Neural cell (in vitro differentiated cells): ENCODE results near the gene ATOH8. TPM values are rescaled to one million over a fixed set of nuclear protein-coding genes. Genes with fewer than 3 reads are reported as not detected.

Experiments
- H2AFZ ChIP-seq: fragments of 200-600, 300-800 bp; sonication (generic), shearing (Covaris generic); 2 replicates; pipeline ENCODE4 v1.6.0; 2014; ENCODE audit warnings: low read depth, mild to moderate bottlenecking, antibody characterized with exemption, low read length, moderate library complexity
- H3F3A ChIP-seq: fragments of 200-600 bp; shearing (Covaris generic); 2 replicates; pipeline ENCODE4 v1.6.1; 2016; ENCODE audit warnings: mild to moderate bottlenecking, moderate library complexity, mixed read lengths, antibody characterized with exemption, low read length; ENCODE audit not compliant: insufficient read depth, poor library complexity, severe bottlenecking
- H3K27ac ChIP-seq: fragments of 200-600, 300-800 bp; sonication (generic), shearing (Covaris generic); 2 replicates; pipeline ENCODE4 v1.5.1; 2014; ENCODE audit warnings: mild to moderate bottlenecking, low read length, moderate library complexity
- H3K27me3 ChIP-seq: fragments of 300-800, 200-600 bp; sonication (generic), shearing (Covaris generic); 2 replicates; pipeline ENCODE4 v1.6.0; 2014; ENCODE audit warnings: mild to moderate bottlenecking, low read depth, low read length, moderate library complexity; ENCODE audit not compliant: insufficient read depth
- H3K36me3 ChIP-seq: fragments of 300-800, 200-600 bp; sonication (generic), shearing (Covaris generic); 2 replicates; pipeline ENCODE4 v1.5.1; 2014; ENCODE audit warnings: mild to moderate bottlenecking, antibody characterized with exemption, low read length, moderate library complexity; ENCODE audit not compliant: insufficient read depth
- H3K4me2 ChIP-seq: fragments of 300-800, 200-600 bp; sonication (generic), shearing (Covaris generic); 2 replicates; pipeline ENCODE4 v1.6.0; 2014; ENCODE audit warnings: mild to moderate bottlenecking, low read length
- H3K4me3 ChIP-seq: fragments of 300-800, 200-600 bp; sonication (generic), shearing (Covaris generic); 2 replicates; pipeline ENCODE4 v1.5.1; 2014; ENCODE audit warnings: mild to moderate bottlenecking, low read length, moderate library complexity
- H3K79me2 ChIP-seq: fragments of 200-600 bp; shearing (Covaris generic); replicated peaks from 2 replicates; pipeline ENCODE4 v1.6.0; 2014; ENCODE audit warnings: mild to moderate bottlenecking, low read length, moderate library complexity; ENCODE audit not compliant: insufficient read depth
- H3K9ac ChIP-seq: fragments of 300-800, 200-600 bp; sonication (generic), shearing (Covaris generic); 2 replicates; pipeline ENCODE4 v1.6.1; 2016; ENCODE audit warnings: mild to moderate bottlenecking, low read length, mixed read lengths
- H3K9me2 ChIP-seq: fragments of 200-600 bp; shearing (Covaris generic); 2 replicates; pipeline ENCODE4 v1.6.1; 2016; ENCODE audit warnings: mild to moderate bottlenecking, low read length, mixed read lengths; ENCODE audit not compliant: insufficient read depth
- H3K9me3 ChIP-seq: fragments of 200-600, 300-800 bp; sonication (generic), shearing (Covaris generic); 2 replicates; pipeline ENCODE4 v1.6.1; 2016; ENCODE audit warnings: mild to moderate bottlenecking, mixed run types, low read length, moderate library complexity, mixed read lengths
- H4K20me1 ChIP-seq: fragments of 200-600 bp; shearing (Covaris generic); 2 replicates; pipeline ENCODE4 v1.6.1; 2016; ENCODE audit warnings: mild to moderate bottlenecking, mixed run types; ENCODE audit not compliant: insufficient read depth
- EP300 ChIP-seq: fragments of 450-650 bp; conservative IDR thresholded peaks from 2 replicates; pipeline ENCODE4 v1.6.1; 2014; ENCODE audit warnings: antibody characterized with exemption, mild to moderate bottlenecking, moderate library complexity; ENCODE audit not compliant: poor library complexity, severe bottlenecking
- EZH2 ChIP-seq: fragments of 200-600, 300-800 bp; shearing (Covaris generic), sonication (generic); IDR thresholded peaks from 2 replicates; pipeline ENCODE4 v1.6.1; 2014; ENCODE audit warnings: antibody characterized with exemption, low read length, borderline replicate concordance, mild to moderate bottlenecking; ENCODE audit not compliant: insufficient read depth, poor library complexity, severe bottlenecking
- MXI1 ChIP-seq: fragments of 450-650 bp; conservative IDR thresholded peaks from 2 replicates; pipeline ENCODE4 v1.6.1; 2014; ENCODE audit warnings: antibody characterized with exemption, mild to moderate bottlenecking; ENCODE audit not compliant: poor library complexity, severe bottlenecking
- POLR2AphosphoS5 ChIP-seq: IDR thresholded peaks from 2 replicates; pipeline ENCODE4 v1.6.1; 2012
- RAD21 ChIP-seq: fragments of 450-650 bp; conservative IDR thresholded peaks from 2 replicates; pipeline ENCODE4 v1.6.1; 2014; ENCODE audit warnings: antibody characterized with exemption, mild to moderate bottlenecking, moderate library complexity
- SMC3 ChIP-seq: fragments of 450-650 bp; conservative IDR thresholded peaks from 2 replicates; pipeline ENCODE4 v1.6.1; 2014; ENCODE audit warnings: antibody characterized with exemption, mild to moderate bottlenecking, moderate library complexity; ENCODE audit not compliant: poor library complexity
- TAF1 ChIP-seq: IDR thresholded peaks from 2 replicates; pipeline ENCODE4 v1.6.1; 2012; ENCODE audit warnings: low read depth
- polyA plus RNA-seq: library from polyadenylated mRNA; depleted of rRNA; stranded (reverse); fragments of >200 nt; gene quantifications from 2 replicates; pipeline ENCODE4 v1.2.3, GENCODE V29; 2014
- TF ChIP-seq, protein P1 (sequence below): IDR thresholded peaks from 2 replicates; pipeline ENCODE4 v1.6.1; 2012; ENCODE audit warnings: borderline replicate concordance
- TF ChIP-seq, protein P2 (sequence below): fragments of 450-650 bp; IDR thresholded peaks from 2 replicates; pipeline ENCODE4 v1.5.1; 2014; ENCODE audit warnings: antibody characterized with exemption, mild to moderate bottlenecking, moderate library complexity; ENCODE audit not compliant: poor library complexity, severe bottlenecking

ATOH8 gene
- polyA plus RNA-seq, 1 donor from 2014 or later = 1.6 TPM

DNA sequence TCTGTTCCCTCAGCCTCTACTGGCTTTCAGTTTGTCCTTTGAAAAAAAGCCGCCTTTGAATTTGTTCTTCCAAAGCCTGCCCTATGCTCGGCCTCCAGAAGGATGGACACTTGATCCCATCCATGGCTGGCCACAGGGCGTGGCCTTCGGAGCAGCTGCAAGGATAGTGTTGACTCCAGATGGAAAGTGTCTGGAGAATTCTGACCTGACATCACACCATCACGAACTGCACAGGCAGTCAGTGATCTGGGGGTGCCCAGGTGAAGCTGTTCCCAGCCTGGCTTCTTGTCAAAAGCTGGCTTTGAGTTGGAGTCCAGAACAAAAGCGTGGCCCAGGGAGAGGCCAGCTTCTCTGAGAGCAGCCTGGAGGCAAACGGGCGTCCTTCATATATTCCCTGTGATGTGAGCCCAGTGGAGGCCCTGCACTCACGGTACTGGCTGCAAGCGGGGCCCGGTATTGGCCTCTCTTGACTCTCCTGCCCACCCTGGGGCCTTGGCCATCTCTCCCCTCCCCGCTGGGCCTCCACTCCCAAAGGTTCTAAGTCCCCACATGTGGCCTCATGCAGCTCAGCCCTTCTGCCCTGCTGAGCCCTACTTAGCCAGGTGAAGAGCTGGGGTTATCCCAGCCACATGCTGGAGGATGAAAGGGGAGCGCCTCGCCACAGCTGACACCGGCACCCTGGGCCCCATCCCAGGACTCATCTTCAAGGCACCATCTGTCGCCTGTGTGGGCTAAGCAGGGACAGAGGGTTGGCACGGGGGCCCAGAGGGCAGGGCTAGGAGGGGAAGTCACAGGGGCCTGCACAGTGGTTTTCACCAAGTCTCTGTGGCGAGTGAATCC is 20.4 kb upstream of the ATOH8 start:
- H3F3A ChIP-seq = no peaks in the 10 kb centered on the region
- H2AFZ ChIP-seq = no peak overlapping the region
- no peaks in the 10 kb centered on the region for H3K9me2 ChIP-seq
- H3K9ac ChIP-seq = no peak overlapping the region
- no peaks in the 10 kb centered on the region for H3K9me3 ChIP-seq
- H3K27ac ChIP-seq = no peak overlapping the region
- H3K79me2 ChIP-seq = no peaks in the 10 kb centered on the region
- no peak for TF ChIP-seq EZH2
- no peaks in the 10 kb centered on the region for H4K20me1 ChIP-seq
- no peak overlapping the region for H3K4me3 ChIP-seq
- no peaks in the 10 kb centered on the region for H3K36me3 ChIP-seq
- H3K4me2 ChIP-seq = no peak overlapping the region
- H3K27me3 ChIP-seq = no peaks in the 10 kb centered on the region

DNA sequence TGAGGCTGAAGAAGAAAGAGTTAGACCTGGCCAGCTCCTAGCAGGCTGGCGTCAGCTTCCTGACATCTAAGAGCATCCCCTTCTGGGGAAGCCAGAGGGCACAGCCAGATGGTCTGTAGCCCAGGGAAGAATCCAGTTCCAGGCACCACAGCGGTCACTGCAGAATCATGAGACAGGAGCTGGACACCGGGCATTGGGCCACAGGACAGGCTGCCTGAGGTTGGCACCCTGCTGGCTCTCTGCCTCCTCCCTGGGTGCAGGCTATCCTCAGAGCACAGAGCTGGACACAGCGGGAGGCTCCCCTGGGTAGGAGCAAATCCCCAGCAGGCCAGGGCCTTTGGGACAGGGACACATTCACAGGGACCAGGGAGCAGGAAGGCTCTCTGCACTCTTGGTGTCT is 19.8 kb upstream of the ATOH8 start:
- H3F3A ChIP-seq = no peaks in the 10 kb centered on the region
- no peak overlapping the region for H2AFZ ChIP-seq
- H3K27ac ChIP-seq = no peak overlapping the region

More for the DNA sequence above, 19.8 kb upstream of the ATOH8 start:
- no peak overlapping the region for H3K9ac ChIP-seq
- H4K20me1 ChIP-seq = no peaks in the 10 kb centered on the region
- no peaks in the 10 kb centered on the region for H3K79me2 ChIP-seq
- H3K4me2 ChIP-seq = no peak overlapping the region
- no peaks in the 10 kb centered on the region for H3K36me3 ChIP-seq
- TF ChIP-seq EZH2 (no peak), RAD21 (no peak), POLR2AphosphoS5 (no peak), EP300 (no peak), TAF1 (no peak), MXI1 (no peak), SMC3 (no peak)
- TF ChIP-seq, protein P1, sequence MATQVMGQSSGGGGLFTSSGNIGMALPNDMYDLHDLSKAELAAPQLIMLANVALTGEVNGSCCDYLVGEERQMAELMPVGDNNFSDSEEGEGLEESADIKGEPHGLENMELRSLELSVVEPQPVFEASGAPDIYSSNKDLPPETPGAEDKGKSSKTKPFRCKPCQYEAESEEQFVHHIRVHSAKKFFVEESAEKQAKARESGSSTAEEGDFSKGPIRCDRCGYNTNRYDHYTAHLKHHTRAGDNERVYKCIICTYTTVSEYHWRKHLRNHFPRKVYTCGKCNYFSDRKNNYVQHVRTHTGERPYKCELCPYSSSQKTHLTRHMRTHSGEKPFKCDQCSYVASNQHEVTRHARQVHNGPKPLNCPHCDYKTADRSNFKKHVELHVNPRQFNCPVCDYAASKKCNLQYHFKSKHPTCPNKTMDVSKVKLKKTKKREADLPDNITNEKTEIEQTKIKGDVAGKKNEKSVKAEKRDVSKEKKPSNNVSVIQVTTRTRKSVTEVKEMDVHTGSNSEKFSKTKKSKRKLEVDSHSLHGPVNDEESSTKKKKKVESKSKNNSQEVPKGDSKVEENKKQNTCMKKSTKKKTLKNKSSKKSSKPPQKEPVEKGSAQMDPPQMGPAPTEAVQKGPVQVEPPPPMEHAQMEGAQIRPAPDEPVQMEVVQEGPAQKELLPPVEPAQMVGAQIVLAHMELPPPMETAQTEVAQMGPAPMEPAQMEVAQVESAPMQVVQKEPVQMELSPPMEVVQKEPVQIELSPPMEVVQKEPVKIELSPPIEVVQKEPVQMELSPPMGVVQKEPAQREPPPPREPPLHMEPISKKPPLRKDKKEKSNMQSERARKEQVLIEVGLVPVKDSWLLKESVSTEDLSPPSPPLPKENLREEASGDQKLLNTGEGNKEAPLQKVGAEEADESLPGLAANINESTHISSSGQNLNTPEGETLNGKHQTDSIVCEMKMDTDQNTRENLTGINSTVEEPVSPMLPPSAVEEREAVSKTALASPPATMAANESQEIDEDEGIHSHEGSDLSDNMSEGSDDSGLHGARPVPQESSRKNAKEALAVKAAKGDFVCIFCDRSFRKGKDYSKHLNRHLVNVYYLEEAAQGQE = no peak
- TF ChIP-seq, protein P2, sequence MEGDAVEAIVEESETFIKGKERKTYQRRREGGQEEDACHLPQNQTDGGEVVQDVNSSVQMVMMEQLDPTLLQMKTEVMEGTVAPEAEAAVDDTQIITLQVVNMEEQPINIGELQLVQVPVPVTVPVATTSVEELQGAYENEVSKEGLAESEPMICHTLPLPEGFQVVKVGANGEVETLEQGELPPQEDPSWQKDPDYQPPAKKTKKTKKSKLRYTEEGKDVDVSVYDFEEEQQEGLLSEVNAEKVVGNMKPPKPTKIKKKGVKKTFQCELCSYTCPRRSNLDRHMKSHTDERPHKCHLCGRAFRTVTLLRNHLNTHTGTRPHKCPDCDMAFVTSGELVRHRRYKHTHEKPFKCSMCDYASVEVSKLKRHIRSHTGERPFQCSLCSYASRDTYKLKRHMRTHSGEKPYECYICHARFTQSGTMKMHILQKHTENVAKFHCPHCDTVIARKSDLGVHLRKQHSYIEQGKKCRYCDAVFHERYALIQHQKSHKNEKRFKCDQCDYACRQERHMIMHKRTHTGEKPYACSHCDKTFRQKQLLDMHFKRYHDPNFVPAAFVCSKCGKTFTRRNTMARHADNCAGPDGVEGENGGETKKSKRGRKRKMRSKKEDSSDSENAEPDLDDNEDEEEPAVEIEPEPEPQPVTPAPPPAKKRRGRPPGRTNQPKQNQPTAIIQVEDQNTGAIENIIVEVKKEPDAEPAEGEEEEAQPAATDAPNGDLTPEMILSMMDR = no peak
- no peak overlapping the region for H3K4me3 ChIP-seq
- H3K27me3 ChIP-seq = no peaks in the 10 kb centered on the region
- no peaks in the 10 kb centered on the region for H3K9me2 ChIP-seq
- H3K9me3 ChIP-seq = no peaks in the 10 kb centered on the region
